WTC11 (cell line): ENCODE results near the gene SEC14L6. TPM values are rescaled to one million over a fixed set of nuclear protein-coding genes. Genes with fewer than 3 reads are reported as not detected.
"Not testable (repeated sequence)": the region's sequence is repeated elsewhere in the genome, so short reads cannot be mapped to it uniquely, and the experiment has no call there.

Source experiments
- ATAC-seq: fragments of 200-7000 bp; cut with Tn5 transposase; 2 replicates; pipeline ENCODE4 v1.10.0; 2021; ENCODE audit warnings: mild to moderate bottlenecking, moderate library complexity
- CTCF ChIA-PET: fragments of 300-600 bp; sonication (Branson Sonifier 250); formaldehyde crosslinking; loops from one replicate; lab custom pipeline; 2021; ENCODE audit warnings: antibody characterized with exemption; lab: Charles Lee
- POLR2A ChIA-PET: fragments of 350-600 bp; sonication (Branson Sonifier 250); formaldehyde crosslinking; loops from one replicate; lab custom pipeline; 2021; ENCODE audit warnings: antibody characterized with exemption; lab: Charles Lee
- DNase-seq: peaks from one replicate; pipeline ENCODE4 v3.0.0; 2021; ENCODE audit warnings: low spot score
- H3K27ac Mint-ChIP-seq: 2 replicates; pipeline ENCODE4 v1.8.0; 2021; ENCODE audit warnings: mixed read lengths
- H3K27me3 Mint-ChIP-seq: 2 replicates; pipeline ENCODE4 v1.8.0; 2021; ENCODE audit warnings: low read depth, mild to moderate bottlenecking, moderate library complexity, mixed read lengths
- H3K36me3 Mint-ChIP-seq: 2 replicates; pipeline ENCODE4 v1.8.0; 2021; ENCODE audit warnings: mixed read lengths
- H3K4me1 Mint-ChIP-seq: 2 replicates; pipeline ENCODE4 v1.8.0; 2022; ENCODE audit warnings: mixed read lengths
- H3K4me3 Mint-ChIP-seq: 2 replicates; pipeline ENCODE4 v1.8.0; 2021; ENCODE audit warnings: mild to moderate bottlenecking, moderate library complexity, mixed read lengths
- H3K9me3 Mint-ChIP-seq: 2 replicates; pipeline ENCODE4 v1.8.0; 2021; ENCODE audit warnings: mixed read lengths
- ARID4B ChIP-seq: sonication (generic); formaldehyde crosslinking; IDR thresholded peaks from 2 replicates; pipeline ENCODE4 v1.8.0; 2023; ENCODE audit warnings: missing genetic modification reagents, mild to moderate bottlenecking, borderline replicate concordance
- CTCF ChIP-seq: fragments of 200-600 bp; IDR thresholded peaks from 2 replicates; pipeline ENCODE4 v1.8.0; 2022; ENCODE audit warnings: antibody characterized with exemption
- ETV6 ChIP-seq: sonication (generic); formaldehyde crosslinking; IDR thresholded peaks from 2 replicates; pipeline ENCODE4 v1.8.1; 2022; ENCODE audit warnings: mild to moderate bottlenecking, missing genetic modification reagents
- HMGA2 ChIP-seq: fragments of 250-450 bp; sonication (Bioruptor Pico); IDR thresholded peaks from 2 replicates; pipeline ENCODE4 v1.4.0; 2021; ENCODE audit warnings: mild to moderate bottlenecking, moderate library complexity
- JAZF1 ChIP-seq: fragments of 250-450 bp; sonication (Bioruptor Pico); IDR thresholded peaks from 2 replicates; pipeline ENCODE4 v1.9.0; 2021; ENCODE audit warnings: moderate library complexity, mild to moderate bottlenecking, inconsistent platforms
- KAT7 ChIP-seq: sonication (generic); formaldehyde crosslinking; IDR thresholded peaks from 2 replicates; pipeline ENCODE4 v1.8.1; 2023; ENCODE audit warnings: missing genetic modification reagents, mild to moderate bottlenecking, borderline replicate concordance
- MXD4 ChIP-seq: fragments of 250-450 bp; sonication (Bioruptor Pico); IDR thresholded peaks from 2 replicates; pipeline ENCODE4 v1.8.0; 2021; ENCODE audit warnings: mild to moderate bottlenecking, moderate library complexity, borderline replicate concordance
- NFATC4 ChIP-seq: fragments of 250-450 bp; sonication (Bioruptor Pico); IDR thresholded peaks from 2 replicates; pipeline ENCODE4 v1.9.0; 2021; ENCODE audit warnings: mild to moderate bottlenecking
- NFE2L1 ChIP-seq: sonication (generic); formaldehyde crosslinking; IDR thresholded peaks from 2 replicates; pipeline ENCODE4 v1.8.1; 2023; ENCODE audit warnings: missing genetic modification reagents
- PRDM15 ChIP-seq: sonication (generic); formaldehyde crosslinking; IDR thresholded peaks from 2 replicates; pipeline ENCODE4 v1.8.0; 2022; ENCODE audit warnings: missing genetic modification reagents
- STAT6 ChIP-seq: sonication (generic); formaldehyde crosslinking; conservative IDR thresholded peaks from 2 replicates; pipeline ENCODE4 v1.8.1; 2023; ENCODE audit warnings: mild to moderate bottlenecking, low read depth, missing genetic modification reagents, moderate library complexity
- ZBTB21 ChIP-seq: sonication (generic); formaldehyde crosslinking; IDR thresholded peaks from 2 replicates; pipeline ENCODE4 v1.8.1; 2023; ENCODE audit warnings: mild to moderate bottlenecking, missing genetic modification reagents, borderline replicate concordance
- ZMAT4 ChIP-seq: fragments of 250-450 bp; sonication (Bioruptor Pico); IDR thresholded peaks from 2 replicates; pipeline ENCODE4 v1.9.0; 2021; ENCODE audit warnings: mild to moderate bottlenecking
- ZNF121 ChIP-seq: sonication (generic); formaldehyde crosslinking; IDR thresholded peaks from 2 replicates; pipeline ENCODE4 v1.8.0; 2023; ENCODE audit warnings: missing genetic modification reagents
- ZNF423 ChIP-seq: fragments of 250-450 bp; sonication (Bioruptor Pico); IDR thresholded peaks from 2 replicates; pipeline ENCODE4 v2.1.2; 2022; ENCODE audit warnings: mild to moderate bottlenecking, moderate library complexity
- ZNF532 ChIP-seq: fragments of 250-450 bp; sonication (Bioruptor Pico); IDR thresholded peaks from 2 replicates; pipeline ENCODE4 v1.9.0; 2021; ENCODE audit warnings: mild to moderate bottlenecking, borderline replicate concordance
- total RNA-seq: library from RNA; stranded (reverse); gene quantifications from 3 replicates; pipeline ENCODE4 v1.2.3, GENCODE V29; 2021

Gene SEC14L6
- total RNA-seq, 1 experiment from 2014 or later = 1.6 TPM

- DNase-seq, H3K9me3 Mint-ChIP-seq, H3K4me3 Mint-ChIP-seq, CTCF ChIA-PET, H3K27me3 Mint-ChIP-seq, H3K36me3 Mint-ChIP-seq, POLR2A ChIA-PET, ATAC-seq, H3K27ac Mint-ChIP-seq: not testable (repeated sequence)
- H3K4me1 Mint-ChIP-seq = peaks cover 12% of the 10 kb centered on the region
- TF ChIP-seq ZNF121 = peak; percentile 37; the same call in 1 of the 2 replicates
These were observed 5.3 kb upstream of the SEC14L6 start for GRCh38 chr22:30551813-30552212.

GRCh38 chr22:30547188-30547587 lies 647 bp upstream of the SEC14L6 start:
- peaks cover 24% of the 10 kb centered on the region for H3K27me3 Mint-ChIP-seq
- ATAC-seq = no peak
- H3K9me3 Mint-ChIP-seq = no peaks in the 10 kb centered on the region
- no peak overlapping the region for H3K4me3 Mint-ChIP-seq
- no peak overlapping the region; the same call in 1 of the 2 replicates for H3K27ac Mint-ChIP-seq
- ChIA-PET CTCF (no interaction called here), POLR2A (no interaction called here)
- no peak for DNase-seq
- peaks cover 8% of the 10 kb centered on the region for H3K4me1 Mint-ChIP-seq
- H3K36me3 Mint-ChIP-seq = no peaks in the 10 kb centered on the region
- TF ChIP-seq ZNF423 (CRISPR knock-in tag) (no peak), MXD4 (CRISPR knock-in tag) (no peak), ETV6 (no peak), ZNF532 (no peak), HMGA2 (CRISPR knock-in tag) (no peak), ZNF121 (no peak), STAT6 (CRISPR knock-in tag) (no peak), PRDM15 (CRISPR knock-in tag) (no peak), ZMAT4 (no peak), KAT7 (CRISPR knock-in tag) (no peak), ARID4B (CRISPR knock-in tag) (no peak), ZBTB21 (no peak), NFE2L1 (CRISPR knock-in tag) (no peak), NFATC4 (CRISPR knock-in tag) (no peak), JAZF1 (CRISPR knock-in tag) (no peak), CTCF (no peak)
